Nephron (organoid): ENCODE measurements around the gene MEA1.

Experiments
- H3K27ac Mint-ChIP-seq, 3 experiments: 2 replicates each; pipeline ENCODE4 v1.8.0; 2020; ENCODE audit warnings: mixed read lengths in 3 of 3, mild to moderate bottlenecking in 2 of 3, moderate library complexity in 1 of 3
- H3K27me3 Mint-ChIP-seq: 2 replicates; pipeline ENCODE4 v1.8.0; 2021; ENCODE audit warnings: low read depth, mild to moderate bottlenecking, moderate library complexity, mixed read lengths
- H3K36me3 Mint-ChIP-seq: 2 replicates; pipeline ENCODE4 v1.8.0; 2020; ENCODE audit warnings: low read depth, mixed read lengths
- H3K4me1 Mint-ChIP-seq: 2 replicates; pipeline ENCODE4 v1.8.0; 2020; ENCODE audit warnings: mixed read lengths
- H3K4me3 Mint-ChIP-seq, 3 experiments: 2 replicates each; pipeline ENCODE4 v1.8.0; 2020; ENCODE audit warnings: mild to moderate bottlenecking in 3 of 3, mixed read lengths in 3 of 3, moderate library complexity in 2 of 3
- H3K9me3 Mint-ChIP-seq: 2 replicates; pipeline ENCODE4 v1.8.0; 2020; ENCODE audit warnings: mixed read lengths
- CTCF ChIP-seq, 3 experiments: fragments of 200-600 bp; sonication (generic); IDR thresholded peaks; one replicate each; pipeline ENCODE4 v1.5.0; 2021; ENCODE audit warnings: antibody characterized with exemption in 3 of 3; ENCODE audit not compliant: unreplicated experiment in 3 of 3

The MEA1 gene

GRCh38 chr6:42970871-42971612 lies 42.7 kb downstream of the MEA1 start:
- Mint-ChIP-seq H3K4me3 (no peak overlapping the region), H3K4me1 (no peaks in the 10 kb centered on the region), H3K27ac (no peak overlapping the region), H3K9me3 (no peaks in the 10 kb centered on the region), H3K36me3 (peaks cover 17% of the 10 kb centered on the region), H3K27me3 (no peaks in the 10 kb centered on the region)
- no peak for TF ChIP-seq CTCF (IDR thresholded peaks at IDR 0.05; ENCODE audit: unreplicated experiment in 3 of 3)

GRCh38 chr6:42969934-42970333 lies 43.8 kb downstream of the MEA1 start:
- H3K27ac Mint-ChIP-seq, result no peak overlapping the region
- H3K4me1 Mint-ChIP-seq, result no peaks in the 10 kb centered on the region
- no peaks in the 10 kb centered on the region for H3K9me3 Mint-ChIP-seq
- no peaks in the 10 kb centered on the region for H3K27me3 Mint-ChIP-seq
- H3K36me3 Mint-ChIP-seq, result peaks cover 18% of the 10 kb centered on the region
- H3K4me3 Mint-ChIP-seq, result no peak overlapping the region
- TF ChIP-seq CTCF (IDR thresholded peaks at IDR 0.05; ENCODE audit: unreplicated experiment in 3 of 3), result no peak

- H3K27me3 Mint-ChIP-seq, result no peaks in the 10 kb centered on the region
- H3K4me3 Mint-ChIP-seq, result no peak overlapping the region
- peaks cover 23% of the 10 kb centered on the region for H3K36me3 Mint-ChIP-seq
- no peak for TF ChIP-seq CTCF (IDR thresholded peaks at IDR 0.05; ENCODE audit: unreplicated experiment in 3 of 3)
- H3K27ac Mint-ChIP-seq, result no peak overlapping the region
- H3K4me1 Mint-ChIP-seq, result no peaks in the 10 kb centered on the region
- H3K9me3 Mint-ChIP-seq, result no peaks in the 10 kb centered on the region
Observed at GRCh38 chr6:42969431-42969830, 44.3 kb downstream of the MEA1 start.

- Mint-ChIP-seq H3K4me3 (no peak overlapping the region), H3K4me1 (no peaks in the 10 kb centered on the region), H3K27me3 (no peaks in the 10 kb centered on the region), H3K36me3 (peaks cover 20% of the 10 kb centered on the region), H3K27ac (no peak overlapping the region), H3K9me3 (no peaks in the 10 kb centered on the region)
- TF ChIP-seq CTCF (IDR thresholded peaks at IDR 0.05; ENCODE audit: unreplicated experiment in 3 of 3), result no peak
Observed at GRCh38 chr6:42968783-42969182, 45.0 kb downstream of the MEA1 start.

GRCh38 chr6:42968126-42968701 lies 45.5 kb downstream of the MEA1 start:
- no peak for TF ChIP-seq CTCF (IDR thresholded peaks at IDR 0.05; ENCODE audit: unreplicated experiment in 3 of 3)
- peaks cover 18% of the 10 kb centered on the region for H3K36me3 Mint-ChIP-seq
- H3K27ac Mint-ChIP-seq, result no peak overlapping the region
- no peaks in the 10 kb centered on the region for H3K27me3 Mint-ChIP-seq
- H3K4me3 Mint-ChIP-seq, result no peak overlapping the region
- H3K9me3 Mint-ChIP-seq, result no peaks in the 10 kb centered on the region
- no peaks in the 10 kb centered on the region for H3K4me1 Mint-ChIP-seq

GRCh38 chr6:42967228-42967627 lies 46.5 kb downstream of the MEA1 start:
- H3K4me1 Mint-ChIP-seq, result no peaks in the 10 kb centered on the region

More at GRCh38 chr6:42967228-42967627, 46.5 kb downstream of the MEA1 start:
- Mint-ChIP-seq H3K36me3 (peaks cover 24% of the 10 kb centered on the region), H3K27ac (no peak overlapping the region), H3K9me3 (no peaks in the 10 kb centered on the region), H3K4me3 (no peak overlapping the region), H3K27me3 (peaks cover 5% of the 10 kb centered on the region)
- no peak for TF ChIP-seq CTCF (IDR thresholded peaks at IDR 0.05; ENCODE audit: unreplicated experiment in 3 of 3)
